ENCODE measurements around the gene CALCR.
"Not testable (repeated sequence)": the region's sequence is repeated elsewhere in the genome, so short reads cannot be mapped to it uniquely, and the experiment has no call there.

The CALCR gene

GRCh38 chr7:93591224-93592050 lies 16.9 kb upstream of the CALCR start:
- no CpG with 5 or more reads among the region's 34 CpGs for WGBS, 2 donors (ENCODE audit: extremely low coverage in 2 of 2, insufficient read length in 2 of 2, insufficient replicate concordance in 1 of 2)
- H2BK120ac ChIP-seq (ENCODE audit: low read depth, low read length); H2BK12ac ChIP-seq (ENCODE audit: low read length); H3K23ac ChIP-seq (ENCODE audit: low read depth, low read length, poor library complexity); H3K27ac ChIP-seq (replicated peaks; ENCODE audit: low read length); H3K18ac ChIP-seq (ENCODE audit: low read length); H3K4me2 ChIP-seq (ENCODE audit: insufficient read depth, low read length, poor library complexity, severe bottlenecking); H3K4me3 ChIP-seq (ENCODE audit: low read length in 2 of 2); H3K27me3 ChIP-seq (ENCODE audit: control insufficient read depth in 3 of 3, insufficient read depth in 3 of 3, low read depth in 1 of 3, low read length in 3 of 3); H4K91ac ChIP-seq (ENCODE audit: low read depth, low read length, poor library complexity); H3K79me1 ChIP-seq (ENCODE audit: low read depth, low read length); H2BK15ac ChIP-seq (ENCODE audit: low read length); H3K36me3 ChIP-seq (replicated peaks in 1 of 2; ENCODE audit: control insufficient read depth in 2 of 2, insufficient read depth in 2 of 2, low read length in 2 of 2); H3K14ac ChIP-seq (ENCODE audit: low read length); H3K9me3 ChIP-seq (replicated peaks in 1 of 2; ENCODE audit: control insufficient read depth in 2 of 2, insufficient read depth in 1 of 2, low read depth in 1 of 2, low read length in 2 of 2); H3K9ac ChIP-seq (ENCODE audit: low read depth, low read length, poor library complexity); H4K8ac ChIP-seq (ENCODE audit: low read depth, low read length); H3K4ac ChIP-seq (ENCODE audit: low read length); H2AK5ac ChIP-seq (ENCODE audit: low read depth, low read length); H3K4me1 ChIP-seq (ENCODE audit: control insufficient read depth in 2 of 2, insufficient read depth in 1 of 2, low read depth in 1 of 2, low read length in 2 of 2); DNase-seq (ENCODE audit: low spot score); H2BK5ac ChIP-seq (ENCODE audit: low read length): not testable (repeated sequence)
- H2AFZ ChIP-seq (ENCODE audit: low read length) = peak overlapping the region; percentile 59

- H2BK12ac ChIP-seq (ENCODE audit: low read length); H2BK15ac ChIP-seq (ENCODE audit: low read length); H3K36me3 ChIP-seq (replicated peaks in 1 of 2; ENCODE audit: control insufficient read depth in 2 of 2, insufficient read depth in 2 of 2, low read length in 2 of 2); H3K4me1 ChIP-seq (ENCODE audit: control insufficient read depth in 2 of 2, insufficient read depth in 1 of 2, low read depth in 1 of 2, low read length in 2 of 2); H2BK5ac ChIP-seq (ENCODE audit: low read length); H3K9me3 ChIP-seq (replicated peaks in 1 of 2; ENCODE audit: control insufficient read depth in 2 of 2, insufficient read depth in 1 of 2, low read depth in 1 of 2, low read length in 2 of 2); DNase-seq (ENCODE audit: low spot score); H3K79me1 ChIP-seq (ENCODE audit: low read depth, low read length); H2BK120ac ChIP-seq (ENCODE audit: low read depth, low read length); H4K91ac ChIP-seq (ENCODE audit: low read depth, low read length, poor library complexity); H2AK5ac ChIP-seq (ENCODE audit: low read depth, low read length); H3K18ac ChIP-seq (ENCODE audit: low read length); H3K4ac ChIP-seq (ENCODE audit: low read length); H3K4me2 ChIP-seq (ENCODE audit: insufficient read depth, low read length, poor library complexity, severe bottlenecking); H3K27ac ChIP-seq (replicated peaks; ENCODE audit: low read length); H3K4me3 ChIP-seq (ENCODE audit: low read length in 2 of 2); H2AFZ ChIP-seq (ENCODE audit: low read length); H3K23ac ChIP-seq (ENCODE audit: low read depth, low read length, poor library complexity); H3K14ac ChIP-seq (ENCODE audit: low read length); H4K8ac ChIP-seq (ENCODE audit: low read depth, low read length); H3K9ac ChIP-seq (ENCODE audit: low read depth, low read length, poor library complexity); H3K27me3 ChIP-seq (ENCODE audit: control insufficient read depth in 3 of 3, insufficient read depth in 3 of 3, low read depth in 1 of 3, low read length in 3 of 3): not testable (repeated sequence)
- no CpG with 5 or more reads among the region's 22 CpGs for WGBS, 2 donors (ENCODE audit: extremely low coverage in 2 of 2, insufficient read length in 2 of 2, insufficient replicate concordance in 1 of 2)
Measured at GRCh38 chr7:93586479-93586865, 11.9 kb upstream of the CALCR start.

- not testable (repeated sequence) for H3K4me1 ChIP-seq (ENCODE audit: control insufficient read depth in 2 of 2, insufficient read depth in 1 of 2, low read depth in 1 of 2, low read length in 2 of 2); H4K8ac ChIP-seq (ENCODE audit: low read depth, low read length); H2AFZ ChIP-seq (ENCODE audit: low read length); H3K9me3 ChIP-seq (replicated peaks in 1 of 2; ENCODE audit: control insufficient read depth in 2 of 2, insufficient read depth in 1 of 2, low read depth in 1 of 2, low read length in 2 of 2); H2BK120ac ChIP-seq (ENCODE audit: low read depth, low read length); H3K4ac ChIP-seq (ENCODE audit: low read length); H3K14ac ChIP-seq (ENCODE audit: low read length); H2BK12ac ChIP-seq (ENCODE audit: low read length); H4K91ac ChIP-seq (ENCODE audit: low read depth, low read length, poor library complexity); H3K4me2 ChIP-seq (ENCODE audit: insufficient read depth, low read length, poor library complexity, severe bottlenecking); H3K79me1 ChIP-seq (ENCODE audit: low read depth, low read length); H3K4me3 ChIP-seq (ENCODE audit: low read length in 2 of 2); H3K23ac ChIP-seq (ENCODE audit: low read depth, low read length, poor library complexity); DNase-seq (ENCODE audit: low spot score); H3K36me3 ChIP-seq (replicated peaks in 1 of 2; ENCODE audit: control insufficient read depth in 2 of 2, insufficient read depth in 2 of 2, low read length in 2 of 2); H2AK5ac ChIP-seq (ENCODE audit: low read depth, low read length); H3K18ac ChIP-seq (ENCODE audit: low read length); H3K27me3 ChIP-seq (ENCODE audit: control insufficient read depth in 3 of 3, insufficient read depth in 3 of 3, low read depth in 1 of 3, low read length in 3 of 3); H3K27ac ChIP-seq (replicated peaks; ENCODE audit: low read length); H3K9ac ChIP-seq (ENCODE audit: low read depth, low read length, poor library complexity); H2BK15ac ChIP-seq (ENCODE audit: low read length); H2BK5ac ChIP-seq (ENCODE audit: low read length)
- no CpG with 5 or more reads among the region's 54 CpGs for WGBS, 2 donors (ENCODE audit: extremely low coverage in 2 of 2, insufficient read length in 2 of 2, insufficient replicate concordance in 1 of 2)
Measured at GRCh38 chr7:93585694-93586478, 11.4 kb upstream of the CALCR start.

DNA sequence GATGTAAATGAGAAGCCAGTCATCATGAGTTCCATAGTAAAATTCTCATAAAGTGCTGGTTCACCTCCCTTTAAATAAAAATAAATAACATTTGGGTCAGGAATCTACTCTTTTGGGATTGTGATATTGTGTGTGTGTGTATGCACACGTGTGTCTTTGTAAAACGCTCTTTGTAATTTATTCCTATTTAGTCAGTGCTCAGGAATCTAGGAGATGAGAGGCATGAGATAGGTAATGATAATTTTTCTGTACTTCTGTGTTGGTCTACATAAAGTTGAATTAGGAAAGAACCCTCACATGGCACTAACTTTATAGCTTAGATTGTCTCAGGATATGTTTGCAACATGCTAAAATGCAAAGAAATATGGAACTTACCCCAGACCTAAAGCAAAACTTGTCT lies 4.9 kb upstream of the CALCR start:
- no peak for DNase-seq (ENCODE audit: low spot score)
- no peak overlapping the region for H2AK5ac ChIP-seq (ENCODE audit: low read depth, low read length)
- H2BK120ac ChIP-seq (ENCODE audit: low read depth, low read length) = no peak overlapping the region
- no peak overlapping the region for H3K4ac ChIP-seq (ENCODE audit: low read length)
- no peaks in the 10 kb centered on the region for H3K9me3 ChIP-seq (replicated peaks in 1 of 2; ENCODE audit: control insufficient read depth in 2 of 2, insufficient read depth in 1 of 2, low read depth in 1 of 2, low read length in 2 of 2)
- no peak overlapping the region for H3K4me3 ChIP-seq (ENCODE audit: low read length in 2 of 2)
- no peak overlapping the region for H2AFZ ChIP-seq (ENCODE audit: low read length)
- no peak overlapping the region for H3K4me2 ChIP-seq (ENCODE audit: insufficient read depth, low read length, poor library complexity, severe bottlenecking)
- WGBS, 2 donors (ENCODE audit: extremely low coverage in 2 of 2, insufficient read length in 2 of 2, insufficient replicate concordance in 1 of 2) = no CpG with 5 or more reads among the region's 2 CpGs
- no peak overlapping the region for H3K18ac ChIP-seq (ENCODE audit: low read length)
- H3K27me3 ChIP-seq (ENCODE audit: control insufficient read depth in 3 of 3, insufficient read depth in 3 of 3, low read depth in 1 of 3, low read length in 3 of 3) = peaks cover 6 to 22% (median 15%) of the 10 kb centered on the region in 3 experiments
- H3K79me1 ChIP-seq (ENCODE audit: low read depth, low read length) = no peaks in the 10 kb centered on the region
- H4K8ac ChIP-seq (ENCODE audit: low read depth, low read length) = no peak overlapping the region
- no peaks in the 10 kb centered on the region for H3K36me3 ChIP-seq (replicated peaks in 1 of 2; ENCODE audit: control insufficient read depth in 2 of 2, insufficient read depth in 2 of 2, low read length in 2 of 2)
- no peak overlapping the region for H2BK5ac ChIP-seq (ENCODE audit: low read length)
- no peak overlapping the region for H4K91ac ChIP-seq (ENCODE audit: low read depth, low read length, poor library complexity)
- H3K23ac ChIP-seq (ENCODE audit: low read depth, low read length, poor library complexity) = no peak overlapping the region
- H3K4me1 ChIP-seq (ENCODE audit: control insufficient read depth in 2 of 2, insufficient read depth in 1 of 2, low read depth in 1 of 2, low read length in 2 of 2) = peaks cover 2 to 6% of the 10 kb centered on the region in 2 donors
- H3K9ac ChIP-seq (ENCODE audit: low read depth, low read length, poor library complexity) = no peak overlapping the region
- no peak overlapping the region for H3K14ac ChIP-seq (ENCODE audit: low read length)
- H2BK12ac ChIP-seq (ENCODE audit: low read length) = no peak overlapping the region
- H2BK15ac ChIP-seq (ENCODE audit: low read length) = no peak overlapping the region
- no peak overlapping the region for H3K27ac ChIP-seq (replicated peaks; ENCODE audit: low read length)

All from neuronal stem cell (in vitro differentiated cells).